ENCODE results near the gene LTO1.

LTO1 gene

DNA sequence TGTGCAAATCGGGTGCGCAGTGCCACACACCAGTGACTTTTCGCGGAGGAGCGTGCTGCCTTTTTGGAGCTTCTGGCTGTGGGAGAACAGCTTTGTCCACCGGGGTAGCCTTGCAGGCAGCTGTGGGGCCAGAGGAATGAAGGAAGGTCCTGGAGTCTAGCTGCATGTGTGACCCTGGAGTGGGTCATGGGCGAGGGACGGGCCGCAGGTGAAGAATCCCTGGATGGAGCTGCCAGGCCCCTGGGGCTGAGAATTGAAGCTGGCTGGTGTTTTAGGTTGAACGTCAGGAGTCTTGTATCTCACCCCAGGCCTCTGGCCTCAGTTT, 25.6 kb downstream of the LTO1 start:
- Histone ChIP-seq H3K4me3 (ENCODE audit: low read length, poor library complexity, severe bottlenecking) (no peak overlapping the region), H3K4me1 (ENCODE audit: insufficient read depth, low read length, poor library complexity, severe bottlenecking) (no peaks in the 10 kb centered on the region), H3K4me2 (ENCODE audit: low read depth, low read length, poor library complexity, severe bottlenecking) (no peak overlapping the region), H3K9ac (ENCODE audit: low read depth, low read length, poor library complexity, severe bottlenecking) (no peak overlapping the region), H3F3A (ENCODE audit: low read depth) (no peaks in the 10 kb centered on the region), H3K9me2 (replicated peaks; ENCODE audit: low read depth, low read length) (no peaks in the 10 kb centered on the region), H3K36me3 (ENCODE audit: insufficient read depth, low read length) (no peaks in the 10 kb centered on the region), H2AFZ (ENCODE audit: low read length) (no peak overlapping the region), H3K27me3 (ENCODE audit: insufficient read depth, low read length, poor library complexity, severe bottlenecking) (no peaks in the 10 kb centered on the region), H4K20me1 (ENCODE audit: insufficient read depth, low read length, poor library complexity, severe bottlenecking) (no peaks in the 10 kb centered on the region), H3K9me3 (ENCODE audit: insufficient read depth, low read depth, low read length) (no peaks in the 10 kb centered on the region), H3K79me2 (ENCODE audit: insufficient read depth, low read length) (no peaks in the 10 kb centered on the region)
- TF ChIP-seq, protein P1, sequence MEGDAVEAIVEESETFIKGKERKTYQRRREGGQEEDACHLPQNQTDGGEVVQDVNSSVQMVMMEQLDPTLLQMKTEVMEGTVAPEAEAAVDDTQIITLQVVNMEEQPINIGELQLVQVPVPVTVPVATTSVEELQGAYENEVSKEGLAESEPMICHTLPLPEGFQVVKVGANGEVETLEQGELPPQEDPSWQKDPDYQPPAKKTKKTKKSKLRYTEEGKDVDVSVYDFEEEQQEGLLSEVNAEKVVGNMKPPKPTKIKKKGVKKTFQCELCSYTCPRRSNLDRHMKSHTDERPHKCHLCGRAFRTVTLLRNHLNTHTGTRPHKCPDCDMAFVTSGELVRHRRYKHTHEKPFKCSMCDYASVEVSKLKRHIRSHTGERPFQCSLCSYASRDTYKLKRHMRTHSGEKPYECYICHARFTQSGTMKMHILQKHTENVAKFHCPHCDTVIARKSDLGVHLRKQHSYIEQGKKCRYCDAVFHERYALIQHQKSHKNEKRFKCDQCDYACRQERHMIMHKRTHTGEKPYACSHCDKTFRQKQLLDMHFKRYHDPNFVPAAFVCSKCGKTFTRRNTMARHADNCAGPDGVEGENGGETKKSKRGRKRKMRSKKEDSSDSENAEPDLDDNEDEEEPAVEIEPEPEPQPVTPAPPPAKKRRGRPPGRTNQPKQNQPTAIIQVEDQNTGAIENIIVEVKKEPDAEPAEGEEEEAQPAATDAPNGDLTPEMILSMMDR (conservative IDR thresholded peaks at IDR 0.05; ENCODE audit: low read length): no peak
- no peak for TF ChIP-seq EZH2phosphoT487 (IDR thresholded peaks at IDR 0.05; ENCODE audit: borderline replicate concordance)

DNA sequence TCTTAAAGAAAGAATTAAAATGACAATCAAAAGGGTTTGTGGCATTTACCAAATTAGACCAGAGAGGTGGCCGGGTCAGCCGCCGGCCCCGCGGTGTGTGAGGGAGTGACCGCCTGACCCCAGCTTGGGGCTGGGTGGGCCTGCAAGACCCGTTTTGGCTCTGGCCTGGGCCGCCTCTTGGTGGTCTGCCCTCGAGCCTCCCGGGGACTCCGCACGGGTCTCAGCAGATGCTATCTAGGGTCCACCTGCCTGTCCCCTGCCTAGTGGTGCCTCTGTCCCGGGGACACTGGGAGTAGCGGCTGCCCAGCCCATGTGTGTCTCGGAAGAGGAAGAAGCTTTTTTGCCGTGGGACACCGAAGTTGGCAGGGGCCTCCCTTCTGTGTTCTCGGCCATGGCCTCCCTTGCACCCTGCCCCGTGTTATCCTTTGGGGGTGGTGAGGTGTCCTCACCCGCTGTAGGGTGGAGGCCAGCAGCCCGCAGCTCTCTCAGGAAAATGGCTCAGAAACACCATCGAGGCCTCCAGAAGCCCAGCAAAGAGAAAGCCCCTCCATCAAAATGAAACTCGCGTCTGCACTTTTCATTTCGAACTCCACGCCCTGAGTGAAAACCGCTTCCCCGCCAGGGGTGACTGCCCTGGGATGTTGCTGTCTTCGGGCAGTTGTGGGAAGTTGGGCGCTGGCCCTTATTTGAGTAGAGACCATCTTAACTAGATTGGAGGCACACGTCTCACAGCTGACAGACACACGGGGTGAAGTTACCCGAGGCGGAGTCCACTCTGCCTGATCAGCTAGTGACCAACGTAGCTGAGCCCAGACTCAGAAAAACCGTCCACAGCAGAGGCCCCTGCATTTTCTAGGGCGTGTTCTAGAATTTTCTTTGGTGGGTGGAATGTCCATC, 26.2 kb downstream of the LTO1 start:
- Histone ChIP-seq H3K36me3 (ENCODE audit: insufficient read depth, low read length) (no peaks in the 10 kb centered on the region), H3K9me2 (replicated peaks; ENCODE audit: low read depth, low read length) (no peaks in the 10 kb centered on the region), H4K20me1 (ENCODE audit: insufficient read depth, low read length, poor library complexity, severe bottlenecking) (no peaks in the 10 kb centered on the region), H3K4me1 (ENCODE audit: insufficient read depth, low read length, poor library complexity, severe bottlenecking) (no peaks in the 10 kb centered on the region), H3K9me3 (ENCODE audit: insufficient read depth, low read depth, low read length) (no peaks in the 10 kb centered on the region), H3K4me3 (ENCODE audit: low read length, poor library complexity, severe bottlenecking) (no peak overlapping the region), H2AFZ (ENCODE audit: low read length) (no peak overlapping the region), H3K27me3 (ENCODE audit: insufficient read depth, low read length, poor library complexity, severe bottlenecking) (no peaks in the 10 kb centered on the region), H3K9ac (ENCODE audit: low read depth, low read length, poor library complexity, severe bottlenecking) (no peak overlapping the region), H3K4me2 (ENCODE audit: low read depth, low read length, poor library complexity, severe bottlenecking) (no peak overlapping the region), H3F3A (ENCODE audit: low read depth) (no peaks in the 10 kb centered on the region), H3K79me2 (ENCODE audit: insufficient read depth, low read length) (no peaks in the 10 kb centered on the region)
- TF ChIP-seq, protein P1 (conservative IDR thresholded peaks at IDR 0.05; ENCODE audit: low read length): no peak
- TF ChIP-seq EZH2phosphoT487 (IDR thresholded peaks at IDR 0.05; ENCODE audit: borderline replicate concordance): no peak

DNA sequence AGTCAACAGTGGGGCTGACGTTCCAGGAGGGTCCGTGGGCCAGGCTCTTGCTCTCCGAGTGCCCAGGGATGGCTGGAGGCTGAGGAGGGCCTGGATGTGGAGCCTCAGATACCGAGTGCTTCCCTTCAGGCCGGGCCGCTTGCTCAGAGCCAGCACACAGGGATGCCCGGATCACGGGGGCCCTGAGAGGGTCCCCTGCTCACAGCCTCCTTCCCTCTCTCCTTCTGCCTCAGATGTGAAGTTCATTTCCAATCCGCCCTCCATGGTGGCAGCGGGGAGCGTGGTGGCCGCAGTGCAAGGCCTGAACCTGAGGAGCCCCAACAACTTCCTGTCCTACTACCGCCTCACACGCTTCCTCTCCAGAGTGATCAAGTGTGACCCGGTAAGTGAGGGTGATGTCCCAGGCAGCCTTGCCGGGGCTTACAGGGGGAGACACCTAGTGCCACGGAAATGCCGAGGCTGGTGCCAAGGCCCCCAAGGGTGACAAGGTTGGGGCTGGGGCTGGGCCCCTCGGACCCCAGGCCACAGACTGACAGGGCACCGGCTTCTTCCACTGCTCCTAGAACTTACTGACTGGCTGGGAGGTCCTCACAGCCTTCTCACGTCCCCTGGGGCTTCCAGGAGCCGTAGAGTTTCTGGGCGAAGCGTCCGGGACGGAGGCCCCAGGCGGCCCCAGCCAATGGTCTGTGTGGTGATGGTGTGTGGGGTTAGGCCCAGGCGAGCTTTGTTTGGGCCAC, 27.2 kb downstream of the LTO1 start:
- Histone ChIP-seq H3K4me1 (ENCODE audit: insufficient read depth, low read length, poor library complexity, severe bottlenecking) (no peaks in the 10 kb centered on the region), H3K36me3 (ENCODE audit: insufficient read depth, low read length) (no peaks in the 10 kb centered on the region), H3K79me2 (ENCODE audit: insufficient read depth, low read length) (no peaks in the 10 kb centered on the region)

More for the DNA sequence above, 27.2 kb downstream of the LTO1 start:
- no peaks in the 10 kb centered on the region for H3K9me3 ChIP-seq (ENCODE audit: insufficient read depth, low read depth, low read length)
- H3K4me3 ChIP-seq (ENCODE audit: low read length, poor library complexity, severe bottlenecking): no peak overlapping the region
- H3K27me3 ChIP-seq (ENCODE audit: insufficient read depth, low read length, poor library complexity, severe bottlenecking): no peaks in the 10 kb centered on the region
- no peak overlapping the region for H3K9ac ChIP-seq (ENCODE audit: low read depth, low read length, poor library complexity, severe bottlenecking)
- H3F3A ChIP-seq (ENCODE audit: low read depth): no peaks in the 10 kb centered on the region
- TF ChIP-seq, protein P1 (conservative IDR thresholded peaks at IDR 0.05; ENCODE audit: low read length): no peak
- TF ChIP-seq EZH2phosphoT487 (IDR thresholded peaks at IDR 0.05; ENCODE audit: borderline replicate concordance): no peak
- no peaks in the 10 kb centered on the region for H4K20me1 ChIP-seq (ENCODE audit: insufficient read depth, low read length, poor library complexity, severe bottlenecking)
- no peak overlapping the region for H2AFZ ChIP-seq (ENCODE audit: low read length)
- H3K9me2 ChIP-seq (replicated peaks; ENCODE audit: low read depth, low read length): no peaks in the 10 kb centered on the region
- H3K4me2 ChIP-seq (ENCODE audit: low read depth, low read length, poor library complexity, severe bottlenecking): no peak overlapping the region
